Measurements from ENCODE around the gene ARID3A. TPM values are rescaled to one million over a fixed set of nuclear protein-coding genes. Genes with fewer than 3 reads are reported as not detected.
"Not testable (repeated sequence)": the region's sequence is repeated elsewhere in the genome, so short reads cannot be mapped to it uniquely, and the experiment has no call there.

ARID3A gene
- total RNA-seq, 2 experiments from 2014 or later = 9.9 to 21.6 TPM

DNA sequence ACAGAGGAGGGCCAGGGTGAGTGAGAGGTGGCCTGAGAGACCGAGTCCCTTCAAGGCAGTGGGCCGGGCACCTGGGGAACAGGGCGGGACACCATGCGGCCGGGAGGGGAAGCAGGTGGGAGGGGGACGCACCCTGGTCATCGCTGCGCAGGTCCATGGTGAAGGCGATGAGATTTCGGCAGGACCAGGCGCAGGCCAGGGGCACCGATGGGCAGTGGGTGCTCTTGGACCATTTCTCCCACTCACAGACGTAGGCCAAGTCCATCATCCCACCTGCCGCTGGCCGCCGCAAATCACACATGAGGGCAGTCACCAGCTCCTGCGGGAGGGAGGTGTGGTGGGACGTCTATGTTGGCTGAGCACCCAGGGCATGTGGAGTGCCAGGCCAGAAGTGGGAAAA is 35.0 kb upstream of the ARID3A start:
- no peak for DNase-seq (ENCODE audit: low spot score)
- POLR2A ChIA-PET = no interaction called here
- Histone ChIP-seq H3K4me3 (ENCODE audit: low read depth, low read length, poor library complexity, severe bottlenecking) (no peak overlapping the region), H3K79me2 (ENCODE audit: insufficient read depth, low read depth, low read length) (0 out of 2 replicates have a peak, but pooled peaks cover 5% of the 10 kb centered on the region), H2AFZ (ENCODE audit: low read length) (no peak overlapping the region), H3K4me2 (ENCODE audit: low read length) (no peak overlapping the region), H3K9me3 (ENCODE audit: low read length) (no peaks in the 10 kb centered on the region), H4K20me1 (ENCODE audit: insufficient read depth, low read length) (no peaks in the 10 kb centered on the region), H3K9me2 (ENCODE audit: insufficient read depth, low read length) (no peaks in the 10 kb centered on the region), H3K27ac (ENCODE audit: low read depth, low read length, poor library complexity, severe bottlenecking) (no peak overlapping the region), H3K36me3 (ENCODE audit: insufficient read depth, low read length) (peaks cover 21% of the 10 kb centered on the region; the same call in 1 of the 2 replicates), H3K4me1 (ENCODE audit: insufficient read depth, low read length, poor library complexity, severe bottlenecking) (peaks cover 5% of the 10 kb centered on the region)
- no TSS peak for BruUV-seq (replicated peaks)
- TF ChIP-seq, protein P1, sequence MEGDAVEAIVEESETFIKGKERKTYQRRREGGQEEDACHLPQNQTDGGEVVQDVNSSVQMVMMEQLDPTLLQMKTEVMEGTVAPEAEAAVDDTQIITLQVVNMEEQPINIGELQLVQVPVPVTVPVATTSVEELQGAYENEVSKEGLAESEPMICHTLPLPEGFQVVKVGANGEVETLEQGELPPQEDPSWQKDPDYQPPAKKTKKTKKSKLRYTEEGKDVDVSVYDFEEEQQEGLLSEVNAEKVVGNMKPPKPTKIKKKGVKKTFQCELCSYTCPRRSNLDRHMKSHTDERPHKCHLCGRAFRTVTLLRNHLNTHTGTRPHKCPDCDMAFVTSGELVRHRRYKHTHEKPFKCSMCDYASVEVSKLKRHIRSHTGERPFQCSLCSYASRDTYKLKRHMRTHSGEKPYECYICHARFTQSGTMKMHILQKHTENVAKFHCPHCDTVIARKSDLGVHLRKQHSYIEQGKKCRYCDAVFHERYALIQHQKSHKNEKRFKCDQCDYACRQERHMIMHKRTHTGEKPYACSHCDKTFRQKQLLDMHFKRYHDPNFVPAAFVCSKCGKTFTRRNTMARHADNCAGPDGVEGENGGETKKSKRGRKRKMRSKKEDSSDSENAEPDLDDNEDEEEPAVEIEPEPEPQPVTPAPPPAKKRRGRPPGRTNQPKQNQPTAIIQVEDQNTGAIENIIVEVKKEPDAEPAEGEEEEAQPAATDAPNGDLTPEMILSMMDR (conservative IDR thresholded peaks at IDR 0.05; ENCODE audit: low read length) = no peak
- no peak for TF ChIP-seq EZH2phosphoT487 (IDR thresholded peaks at IDR 0.05; ENCODE audit: borderline replicate concordance, low read depth, low read length)
- intact Hi-C loops (cut with micrococcal nuclease; ENCODE audit: unreplicated experiment) = no loop called here
- CTCF ChIA-PET (ENCODE audit: unreplicated experiment) = no interaction called here

DNA sequence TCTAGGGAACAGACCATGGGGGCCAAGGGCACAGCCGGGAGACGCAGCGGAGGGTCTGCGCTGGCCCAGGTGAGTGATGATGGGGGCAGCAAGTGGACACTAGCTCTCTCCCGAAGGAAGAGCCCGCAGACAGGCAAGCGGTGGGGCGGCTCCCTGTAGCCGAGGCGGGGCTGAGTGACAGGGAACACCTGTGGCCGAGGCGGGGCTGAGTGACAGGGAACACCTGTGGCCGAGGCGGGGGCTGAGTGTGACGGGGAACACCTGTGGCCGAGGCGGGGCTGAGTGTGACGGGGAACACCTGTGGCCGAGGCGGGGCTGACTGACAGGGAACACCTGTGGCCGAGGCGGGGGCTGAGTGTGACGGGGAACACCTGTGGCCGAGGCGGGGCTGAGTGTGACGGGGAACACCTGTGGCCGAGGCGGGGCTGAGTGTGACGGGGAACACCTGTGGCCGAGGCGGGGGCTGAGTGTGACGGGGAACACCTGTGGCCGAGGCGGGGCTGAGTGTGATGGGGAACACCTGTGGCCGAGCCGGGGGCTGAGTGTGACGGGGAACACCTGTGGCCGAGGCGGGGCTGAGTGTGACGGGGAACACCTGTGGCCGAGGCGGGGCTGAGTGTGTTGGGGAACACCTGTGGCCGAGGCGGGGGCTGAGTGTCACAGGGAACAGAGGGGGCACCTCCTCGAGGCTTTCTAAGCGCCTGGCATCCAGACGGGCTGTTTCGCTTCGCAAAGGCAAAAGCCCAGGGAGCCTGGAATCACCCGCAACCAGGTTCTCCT is 34.2 kb upstream of the ARID3A start:
- H3K4me1 ChIP-seq (ENCODE audit: insufficient read depth, low read length, poor library complexity, severe bottlenecking); H2AFZ ChIP-seq (ENCODE audit: low read length); CTCF ChIA-PET (ENCODE audit: unreplicated experiment); BruUV-seq (replicated peaks); H3K9me2 ChIP-seq (ENCODE audit: insufficient read depth, low read length); H4K20me1 ChIP-seq (ENCODE audit: insufficient read depth, low read length); POLR2A ChIA-PET; H3K9me3 ChIP-seq (ENCODE audit: low read length); DNase-seq (ENCODE audit: low spot score); H3K79me2 ChIP-seq (ENCODE audit: insufficient read depth, low read depth, low read length): not testable (repeated sequence)
- H3K4me3 ChIP-seq (ENCODE audit: low read depth, low read length, poor library complexity, severe bottlenecking) = peak overlapping the region; percentile 91
- peak overlapping the region; percentile 62 for H3K4me2 ChIP-seq (ENCODE audit: low read length)
- peak overlapping the region; percentile 38 for H3K27ac ChIP-seq (ENCODE audit: low read depth, low read length, poor library complexity, severe bottlenecking)
- intact Hi-C loops (cut with micrococcal nuclease; ENCODE audit: unreplicated experiment) = loop anchor here (2.0 kb wide), 2 partner anchors 15 to 19 kb away; no protein-coding TSS in a partner anchor
- H3K36me3 ChIP-seq (ENCODE audit: insufficient read depth, low read length) = peaks cover 18% of the 10 kb centered on the region; the same call in 1 of the 2 replicates

DNA sequence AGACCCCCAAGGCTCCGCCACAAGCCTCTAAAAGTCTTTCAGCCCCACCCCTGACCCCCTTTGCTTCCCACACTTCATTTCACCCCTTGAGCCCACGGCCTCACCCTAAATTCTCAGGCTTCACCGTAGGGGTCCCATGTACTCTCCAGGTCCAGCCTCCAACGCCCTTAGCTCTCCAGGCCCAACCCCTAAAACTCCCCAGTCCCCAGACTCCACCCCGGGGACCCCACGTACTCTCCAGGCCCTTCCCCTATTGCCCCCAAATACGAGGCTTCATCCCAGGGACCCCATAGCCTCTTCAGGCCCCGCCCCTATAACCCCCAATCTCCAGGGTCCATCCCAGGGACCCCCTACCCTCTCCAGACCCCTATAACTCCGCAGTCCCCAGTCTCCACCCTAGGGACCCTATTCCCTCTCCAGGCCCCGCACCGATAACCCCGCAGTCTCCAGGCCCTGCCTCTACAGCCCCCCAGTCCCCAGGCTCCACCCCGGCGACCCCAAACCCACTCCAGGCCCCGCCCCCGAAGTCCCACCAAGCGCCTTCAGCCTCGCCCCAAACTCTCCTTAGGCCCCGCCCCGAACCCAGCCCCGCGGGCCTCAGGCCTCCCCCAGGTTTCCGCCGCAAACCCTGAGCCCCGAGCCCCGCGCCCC is 33.5 kb upstream of the ARID3A start:
- peaks cover 5% of the 10 kb centered on the region for H3K4me1 ChIP-seq (ENCODE audit: insufficient read depth, low read length, poor library complexity, severe bottlenecking)
- H3K9me2 ChIP-seq (ENCODE audit: insufficient read depth, low read length) = no peaks in the 10 kb centered on the region
- no TSS peak for BruUV-seq (replicated peaks)
- H2AFZ ChIP-seq (ENCODE audit: low read length) = no peak overlapping the region
- H3K27ac ChIP-seq (ENCODE audit: low read depth, low read length, poor library complexity, severe bottlenecking) = peak overlapping the region; percentile 38
- ChIA-PET CTCF (ENCODE audit: unreplicated experiment) (no interaction called here), POLR2A (interaction anchor here (1.1 to 1.5 kb wide), 2 partner anchors 10 to 15 kb away, joined by 3 read pairs; no protein-coding TSS in a partner anchor)
- intact Hi-C loops (cut with micrococcal nuclease; ENCODE audit: unreplicated experiment) = loop anchor here (2.0 kb wide), 2 partner anchors 14 to 20 kb away; no protein-coding TSS in a partner anchor
- 0 out of 2 replicates have a peak, but pooled peaks cover 5% of the 10 kb centered on the region for H3K79me2 ChIP-seq (ENCODE audit: insufficient read depth, low read depth, low read length)
- H3K4me2 ChIP-seq (ENCODE audit: low read length) = peak overlapping the region; percentile 62
- peaks cover 11% of the 10 kb centered on the region; the same call in 1 of the 2 replicates for H3K36me3 ChIP-seq (ENCODE audit: insufficient read depth, low read length)
- TF ChIP-seq, protein P1 (conservative IDR thresholded peaks at IDR 0.05; ENCODE audit: low read length) = no peak
- H3K9me3 ChIP-seq (ENCODE audit: low read length) = no peaks in the 10 kb centered on the region
- DNase-seq (ENCODE audit: low spot score) = peak; percentile 36
- H4K20me1 ChIP-seq (ENCODE audit: insufficient read depth, low read length) = no peaks in the 10 kb centered on the region
- peak overlapping the region; percentile 91 for H3K4me3 ChIP-seq (ENCODE audit: low read depth, low read length, poor library complexity, severe bottlenecking)
